A204.1 (cell line): ENCODE data around the gene GCC1.
"Not testable (repeated sequence)": the region's sequence is repeated elsewhere in the genome, so short reads cannot be mapped to it uniquely, and the experiment has no call there.

Experiments
- FAIRE-seq: peaks from 2 replicates; lab custom pipeline; 2012; peaks lifted over from hg19 to GRCh38; lab: Jason Lieb, UNC

The GCC1 gene

DNA sequence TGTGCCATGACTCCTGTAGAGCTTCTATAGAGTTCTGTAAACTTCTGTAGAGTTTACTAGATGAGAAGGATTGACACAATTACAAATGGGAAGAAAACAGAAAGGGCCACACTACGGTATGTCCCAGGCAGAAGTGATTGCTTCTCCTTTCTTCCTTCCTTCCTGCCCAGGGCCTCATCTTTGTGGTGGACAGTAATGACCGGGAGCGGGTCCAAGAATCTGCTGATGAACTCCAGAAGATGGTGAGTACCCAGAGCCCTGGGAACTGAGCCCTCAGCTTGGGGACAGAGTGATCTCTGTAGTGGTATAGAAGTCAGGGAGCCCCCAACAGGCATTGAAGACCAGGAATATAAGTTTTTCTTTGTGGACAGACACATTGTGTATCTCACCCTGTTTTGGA is 4.5 kb upstream of the GCC1 start:
- FAIRE-seq = no peak

DNA sequence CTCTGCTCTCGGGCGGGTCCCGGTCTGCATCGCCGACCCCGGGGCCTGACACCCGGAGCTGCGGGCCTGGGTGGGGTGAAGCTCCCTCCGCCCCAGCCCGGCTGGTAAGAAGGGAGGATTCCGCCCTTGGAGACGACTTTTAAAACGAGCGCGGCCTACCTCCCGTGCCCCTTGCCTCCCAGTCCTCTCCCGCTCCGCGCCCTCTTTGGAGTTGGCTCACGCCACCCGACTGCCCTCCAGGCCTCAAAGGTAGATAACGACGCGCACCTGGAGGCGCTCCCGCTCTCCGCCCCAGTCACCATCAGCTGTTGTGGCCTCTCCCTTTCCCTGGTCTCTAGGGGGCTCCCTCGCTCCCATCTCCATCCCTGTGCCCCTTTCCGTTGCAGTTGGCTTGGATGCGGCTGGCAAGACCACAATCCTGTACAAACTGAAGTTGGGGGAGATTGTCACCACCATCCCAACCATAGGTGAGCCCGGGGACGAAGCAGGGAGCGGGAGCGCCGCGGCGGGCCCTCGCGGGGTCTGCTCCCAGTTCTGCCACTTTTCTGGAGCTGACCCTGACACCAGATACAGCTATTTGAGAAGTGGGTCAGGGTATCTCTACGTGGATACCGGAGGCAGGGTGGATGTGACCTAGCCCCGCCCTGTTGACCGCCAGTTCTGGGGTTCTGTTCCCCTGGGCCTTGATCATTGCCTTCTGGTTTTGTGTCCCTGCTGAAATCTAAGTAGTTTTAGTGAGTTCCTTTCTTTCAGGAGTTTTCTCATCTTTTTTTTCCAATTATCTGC is 3.5 kb upstream of the GCC1 start:
- no peak for FAIRE-seq

DNA sequence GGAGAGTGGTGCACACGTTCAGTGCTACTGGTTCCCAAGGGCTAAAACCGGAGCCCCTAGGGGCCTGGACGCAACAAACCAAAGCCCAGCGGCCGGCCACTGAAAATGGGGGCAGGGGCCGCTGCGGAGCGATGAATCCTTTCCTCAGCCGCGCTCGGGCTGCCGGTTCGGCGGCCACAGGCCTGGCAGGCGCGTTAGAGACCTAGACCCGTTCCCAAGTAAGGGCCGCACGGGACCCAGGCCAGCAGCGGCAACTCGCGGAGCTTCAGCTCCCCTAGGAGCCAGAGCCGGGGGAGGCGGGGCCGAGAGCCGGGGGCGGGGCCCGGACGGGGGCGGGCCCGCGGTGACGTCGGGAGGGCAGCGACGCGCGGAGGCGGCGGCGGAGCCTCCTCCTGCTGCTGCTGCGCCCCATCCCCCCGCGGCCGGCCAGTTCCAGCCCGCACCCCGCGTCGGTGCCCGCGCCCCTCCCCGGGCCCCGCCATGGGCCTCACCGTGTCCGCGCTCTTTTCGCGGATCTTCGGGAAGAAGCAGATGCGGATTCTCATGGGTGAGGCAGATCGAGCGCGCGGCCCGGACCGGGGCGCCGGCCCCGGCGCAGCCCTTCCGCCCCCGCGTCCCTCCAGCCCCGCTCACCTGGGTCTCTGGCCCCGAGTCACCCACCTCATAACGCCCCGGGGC is 2.8 kb upstream of the GCC1 start, which contains the start of gene ARF5:
TSS of gene ARF5 (plus strand) at position 393 of the 678 bp plus-strand sequence. CDS start at position 481, 88 bp downstream.
- no peak for FAIRE-seq

DNA sequence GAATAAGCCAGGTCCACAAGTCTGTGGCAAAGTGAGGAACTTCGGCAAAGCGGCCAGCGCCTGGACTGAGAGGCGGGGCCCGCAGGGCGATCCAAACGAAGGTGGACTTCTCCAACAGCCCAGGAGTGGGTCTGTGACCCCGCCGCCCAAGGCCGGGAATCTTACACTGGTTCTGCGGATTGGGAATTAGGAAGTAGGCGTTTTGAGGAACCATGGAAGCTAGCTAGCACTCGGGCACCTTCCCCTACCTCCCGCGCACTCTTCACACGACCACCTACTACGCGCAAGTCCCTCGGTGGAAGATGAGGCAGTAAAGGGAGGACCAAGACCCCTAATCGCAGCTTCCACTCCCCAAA is 2.2 kb upstream of the GCC1 start:
- FAIRE-seq = no peak

DNA sequence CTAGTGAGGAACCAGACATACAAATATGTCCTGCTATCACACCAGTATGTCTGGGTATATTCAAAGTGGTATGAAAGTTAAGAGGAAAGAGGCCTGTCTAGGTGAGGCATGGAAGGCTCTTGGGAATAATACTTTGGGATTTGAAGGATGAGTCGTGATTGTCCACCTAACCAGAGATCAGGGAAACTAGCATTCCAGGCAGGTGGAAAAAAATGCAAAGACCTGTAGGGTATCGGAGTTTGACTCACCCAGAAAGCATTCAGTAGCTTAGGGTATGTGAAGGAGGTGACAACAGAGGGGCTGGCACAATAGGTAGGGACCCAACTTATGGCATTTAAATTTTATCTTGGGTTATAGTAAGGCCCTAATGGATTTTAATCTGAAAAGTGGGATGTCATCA is 950 bp upstream of the GCC1 start:
- no peak for FAIRE-seq

DNA sequence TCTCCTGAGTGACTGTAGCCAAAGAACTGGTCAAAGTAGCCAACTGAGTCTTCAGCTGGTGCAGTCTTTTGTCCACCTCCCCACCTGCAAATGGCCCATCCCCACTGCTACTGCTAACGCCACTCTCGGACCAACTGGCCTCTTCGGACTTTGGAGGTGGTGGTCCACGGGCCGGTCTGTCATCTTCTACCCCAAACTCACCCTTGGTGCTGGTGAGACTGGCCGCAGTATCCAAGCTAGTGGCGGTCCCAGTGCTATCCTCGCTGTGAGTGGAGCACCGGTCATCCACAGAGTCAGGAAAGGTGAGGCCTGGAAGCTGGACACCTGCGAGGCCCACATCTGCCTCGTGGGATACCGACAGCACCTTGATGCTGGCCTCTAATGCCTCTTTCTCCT is 750 bp downstream of the GCC1 start:
- FAIRE-seq = no peak

DNA sequence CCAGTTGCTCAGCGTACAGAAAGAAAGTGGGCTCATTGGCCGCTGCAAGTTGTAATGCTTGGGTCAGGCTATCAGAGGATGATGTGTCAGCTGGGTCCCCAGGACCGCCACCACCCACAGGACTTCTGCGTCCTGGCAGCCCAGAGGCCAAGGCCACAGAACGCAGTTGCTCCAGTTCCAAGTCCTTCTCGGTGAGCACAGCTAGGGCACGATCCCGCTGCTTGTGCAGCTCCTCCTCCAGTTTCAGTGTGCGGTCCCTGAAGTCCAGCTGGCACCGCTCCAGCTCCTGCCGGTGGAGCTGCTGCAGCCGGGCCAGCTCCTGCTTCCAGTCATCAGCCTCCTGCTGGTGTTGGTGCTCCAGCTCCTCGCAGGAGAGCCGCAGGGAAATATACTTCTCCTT is 3.0 kb downstream of the GCC1 start:
- FAIRE-seq = no peak

DNA sequence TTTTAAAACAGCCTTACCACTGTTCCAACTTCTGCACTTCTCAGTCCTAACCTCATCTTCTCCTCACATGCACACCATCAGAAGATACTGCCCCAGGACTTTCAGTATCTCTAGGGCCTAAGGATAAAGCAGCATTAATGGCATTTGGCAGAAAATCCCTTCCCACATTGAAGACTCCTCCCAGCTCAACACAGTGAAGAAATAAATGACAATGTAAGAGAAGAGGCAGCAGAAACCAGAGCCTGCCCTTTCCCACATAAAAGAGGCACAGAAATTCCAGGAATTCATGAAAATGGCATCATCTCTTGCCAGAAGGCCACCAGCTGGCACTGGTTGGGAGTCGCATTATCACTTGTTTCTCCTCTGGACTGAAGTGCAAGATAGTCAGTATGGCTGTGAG is 3.7 kb downstream of the GCC1 start:
- no peak for FAIRE-seq

DNA sequence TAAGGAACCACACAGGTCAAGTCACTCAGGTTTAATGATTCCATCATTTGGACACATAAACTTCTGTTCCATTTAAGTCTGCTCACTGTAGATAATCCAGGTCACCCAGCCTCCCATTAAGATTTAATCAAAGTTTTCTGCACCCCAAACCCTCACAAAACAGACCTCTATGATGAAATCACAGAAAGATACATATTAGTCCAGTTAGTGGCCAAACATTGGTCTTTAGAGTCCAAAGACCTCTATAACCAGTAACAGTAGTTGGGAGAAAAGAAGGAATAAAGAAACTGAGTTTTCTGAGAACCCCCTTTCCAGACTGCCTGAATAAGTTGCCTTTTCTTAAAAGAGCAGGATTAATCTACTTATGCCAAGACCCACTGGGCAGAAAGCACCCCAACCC is 4.8 kb downstream of the GCC1 start:
- no peak for FAIRE-seq

DNA sequence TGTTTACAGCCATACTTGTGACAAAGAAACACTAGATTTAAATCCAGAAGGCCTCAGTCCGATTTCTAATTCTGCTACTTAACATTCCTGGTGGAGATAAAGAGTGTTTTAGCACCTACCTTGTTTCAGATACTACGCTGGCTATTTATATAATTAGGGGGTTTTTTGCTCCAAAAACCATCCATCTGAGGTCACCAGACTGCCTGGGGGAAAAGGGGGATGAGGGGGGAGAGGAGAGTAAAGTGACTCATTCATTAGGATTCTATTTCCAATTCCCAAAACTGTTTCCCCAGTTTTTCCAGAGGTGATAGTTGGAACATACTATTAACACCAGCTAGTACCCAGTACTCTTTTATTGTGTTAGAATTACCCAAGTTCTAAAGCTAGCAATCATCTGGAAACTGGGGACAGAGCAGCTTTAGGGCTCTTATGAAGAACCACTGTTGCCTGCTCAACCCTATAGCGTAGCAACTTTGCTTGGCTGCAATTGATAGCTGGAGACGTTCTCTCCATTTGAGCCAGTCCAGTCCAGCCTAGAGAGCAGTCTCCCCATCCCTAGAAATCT is 6.6 kb downstream of the GCC1 start:
- FAIRE-seq = no peak

DNA sequence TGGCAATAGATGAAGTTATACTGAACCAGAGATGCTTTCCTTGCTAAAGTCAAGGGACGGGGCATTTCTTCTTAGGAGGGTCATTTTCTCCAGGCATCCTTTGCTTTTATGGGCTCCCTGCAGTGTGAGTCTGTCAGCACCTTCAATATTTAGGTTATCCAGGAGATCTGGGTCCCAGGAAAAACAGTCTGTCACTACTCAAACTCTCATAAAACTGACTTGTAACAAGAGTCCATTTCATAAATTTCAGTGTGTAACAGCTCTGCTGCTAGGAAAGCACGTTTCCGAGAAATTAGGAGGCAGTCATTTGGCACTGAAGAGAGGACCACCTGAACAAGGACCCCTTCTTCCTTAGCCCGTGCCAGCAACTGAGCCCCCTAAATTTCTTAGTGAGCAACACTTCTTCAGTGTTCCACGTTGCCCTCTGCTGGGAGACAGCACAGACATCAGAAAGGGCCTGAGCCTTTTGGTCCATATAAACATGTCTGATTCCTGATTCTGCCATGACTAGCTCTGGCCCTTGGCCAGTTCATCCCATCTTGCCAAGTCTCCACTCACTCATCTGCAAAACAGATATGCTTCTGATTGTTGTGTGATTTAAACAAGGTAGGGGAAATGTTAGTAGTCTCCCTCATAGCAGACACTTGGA is 7.2 kb downstream of the GCC1 start:
- FAIRE-seq = no peak

DNA sequence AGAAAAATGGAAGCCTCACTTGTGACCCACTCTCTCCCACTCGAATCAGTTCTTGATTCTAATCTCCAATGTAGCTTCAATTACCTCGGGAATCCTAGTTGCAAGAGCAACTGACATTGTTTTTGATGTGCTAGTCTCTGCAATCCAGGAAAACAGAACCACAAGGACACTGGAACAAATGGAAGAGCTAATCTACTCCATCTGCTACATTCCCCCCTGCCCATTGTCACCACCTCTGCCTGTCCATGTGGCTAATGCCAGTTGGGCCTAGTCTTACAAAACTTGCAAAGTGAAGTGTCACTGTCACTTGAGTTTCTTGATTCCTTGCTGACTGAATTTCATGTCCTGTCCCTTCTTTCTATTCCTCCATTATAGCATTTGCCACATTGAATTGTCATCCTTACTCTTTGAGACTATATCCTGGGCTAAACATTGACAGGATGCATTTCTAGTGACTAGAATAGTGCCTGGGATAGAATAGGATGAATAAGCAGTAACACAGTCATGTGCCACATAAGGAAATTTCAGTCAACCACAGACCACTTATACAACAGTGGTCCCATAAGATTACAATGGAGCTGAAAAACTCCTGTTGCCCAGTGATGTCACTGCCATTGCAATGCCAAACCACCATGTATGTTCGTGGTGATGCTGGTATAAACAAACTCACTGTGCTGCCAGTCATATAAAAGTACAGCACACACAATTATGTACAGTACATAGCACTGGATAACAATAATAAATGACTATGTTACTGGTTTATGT is 13.5 kb downstream of the GCC1 start:
- no peak for FAIRE-seq

DNA sequence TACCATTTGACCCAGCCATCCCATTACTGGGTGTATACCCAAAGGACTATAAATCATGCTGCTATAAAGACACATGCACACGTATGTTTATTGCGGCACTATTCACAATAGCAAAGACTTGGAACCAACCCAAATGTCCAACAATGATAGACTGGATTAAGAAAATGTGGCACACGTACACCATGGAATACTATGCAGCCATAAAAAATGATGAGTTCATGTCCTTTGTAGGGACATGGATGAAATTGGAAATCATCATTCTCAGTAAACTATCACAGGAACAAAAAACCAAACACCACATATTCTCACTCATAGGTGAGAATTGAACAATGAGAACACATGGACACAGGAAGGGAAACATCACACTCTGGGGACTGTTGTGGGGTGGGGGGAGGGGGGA is 17.4 kb downstream of the GCC1 start:
- FAIRE-seq = not testable (repeated sequence)

DNA sequence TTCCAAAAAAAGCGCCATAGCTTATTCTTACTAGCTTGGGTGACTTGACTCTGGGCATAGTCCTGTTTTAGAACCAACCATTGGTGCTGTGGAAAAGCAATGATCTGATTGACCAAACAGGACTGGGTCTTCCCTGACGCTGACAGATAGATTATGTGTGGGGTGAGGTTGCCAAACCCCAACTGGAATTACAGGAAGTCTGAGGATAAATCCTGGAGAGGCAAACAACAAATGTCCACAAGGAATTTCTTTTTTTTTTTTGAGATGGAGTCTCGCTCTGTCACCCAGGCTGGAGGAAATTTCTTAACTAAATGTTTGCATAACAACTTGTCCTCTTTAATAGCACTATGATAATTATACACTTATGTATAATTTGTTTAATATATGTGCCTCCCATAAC is 19.2 kb downstream of the GCC1 start:
- no peak for FAIRE-seq

DNA sequence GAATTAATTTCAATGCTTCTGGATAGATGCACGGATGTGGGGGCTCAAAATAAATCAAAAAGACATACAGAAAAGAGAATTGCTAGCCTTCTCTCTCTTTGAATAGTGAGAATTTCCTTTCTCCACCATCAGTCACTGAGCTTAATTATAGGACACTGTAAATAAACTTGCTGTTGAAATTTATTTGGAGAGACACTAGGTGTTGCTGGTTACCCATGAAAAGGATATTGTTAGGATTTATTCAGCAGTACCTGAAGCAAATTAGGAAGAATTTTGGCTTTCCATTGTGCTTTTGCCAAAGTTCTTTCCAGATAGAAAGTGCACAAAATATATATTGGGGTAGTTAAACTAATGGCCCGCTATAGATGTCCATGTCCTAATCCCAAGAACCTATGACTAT is 27.6 kb downstream of the GCC1 start:
- no peak for FAIRE-seq

DNA sequence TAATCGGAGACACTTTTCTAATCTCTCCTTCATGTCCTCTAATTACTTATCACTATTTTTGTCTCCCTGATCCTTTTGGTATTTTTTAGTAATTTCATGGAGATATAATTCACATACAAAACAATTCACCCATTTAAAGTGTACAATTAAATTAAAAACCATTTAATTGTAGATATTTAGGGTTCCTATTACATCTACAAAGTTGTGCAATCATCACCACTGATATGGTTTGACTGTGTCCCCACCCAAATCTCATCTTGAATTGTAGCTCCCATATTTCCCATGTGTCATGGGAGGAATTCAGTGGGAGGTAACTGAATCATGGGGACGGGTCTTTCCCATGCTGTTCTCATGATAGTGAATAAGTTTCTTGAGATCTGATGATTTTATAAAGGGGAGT is 29.0 kb downstream of the GCC1 start:
- no peak for FAIRE-seq

DNA sequence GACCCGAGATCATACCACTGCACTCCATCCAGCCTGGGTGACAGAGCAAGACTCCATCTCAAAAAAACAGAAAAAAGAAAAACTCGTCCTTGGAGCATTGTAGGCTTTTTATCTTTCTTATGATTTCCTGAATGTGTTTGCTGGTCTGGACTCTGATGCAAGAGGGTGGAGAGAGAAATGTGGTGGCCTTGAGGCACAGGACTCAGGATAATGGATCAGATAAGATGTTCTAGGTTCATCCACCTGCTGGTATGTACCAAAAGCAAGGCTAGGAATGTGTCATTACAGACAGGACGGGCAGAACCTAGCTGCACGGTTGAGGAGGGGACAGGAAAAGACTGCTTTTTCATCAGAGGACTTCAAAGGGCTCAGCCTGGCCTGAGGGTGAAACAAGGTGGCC is 33.5 kb downstream of the GCC1 start:
- no peak for FAIRE-seq

DNA sequence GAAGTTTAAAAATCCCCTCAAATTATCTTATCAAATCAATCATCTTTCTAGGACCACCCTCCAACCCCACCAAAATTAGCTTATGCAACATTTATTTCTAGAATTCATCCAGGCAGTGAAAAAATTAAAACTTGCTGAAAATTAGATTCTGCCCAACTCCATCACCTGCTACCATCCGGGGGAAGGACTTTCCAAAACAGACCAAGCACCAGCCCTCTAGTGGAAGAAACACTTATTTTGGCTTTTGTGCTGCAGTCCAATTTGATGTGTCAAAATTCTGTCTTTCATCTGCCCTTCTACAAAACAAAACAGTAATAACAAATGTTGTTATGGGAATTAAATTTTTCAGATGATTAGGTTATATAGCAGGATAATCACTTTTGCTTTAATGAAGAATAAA is 35.1 kb downstream of the GCC1 start:
- peak; percentile 32 for FAIRE-seq

DNA sequence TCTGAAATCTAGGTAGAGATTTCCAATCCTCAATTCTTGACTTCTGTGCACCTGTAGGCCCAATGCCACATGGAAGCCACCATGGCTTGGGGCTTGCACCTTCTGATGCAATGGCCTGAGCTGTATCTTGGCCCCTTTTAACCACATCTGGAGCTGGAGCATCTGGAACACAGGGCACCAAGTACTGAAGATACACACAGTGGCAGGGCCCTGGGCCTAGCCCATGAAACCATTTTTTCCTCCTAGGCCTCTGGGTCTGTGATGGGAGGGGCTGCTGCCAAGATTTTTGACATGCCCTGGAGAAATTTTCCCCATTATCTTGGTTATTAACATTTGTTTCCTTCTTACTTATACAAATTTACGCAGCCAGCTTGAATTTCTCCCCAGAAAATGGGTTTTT is 39.1 kb downstream of the GCC1 start:
- no peak for FAIRE-seq

DNA sequence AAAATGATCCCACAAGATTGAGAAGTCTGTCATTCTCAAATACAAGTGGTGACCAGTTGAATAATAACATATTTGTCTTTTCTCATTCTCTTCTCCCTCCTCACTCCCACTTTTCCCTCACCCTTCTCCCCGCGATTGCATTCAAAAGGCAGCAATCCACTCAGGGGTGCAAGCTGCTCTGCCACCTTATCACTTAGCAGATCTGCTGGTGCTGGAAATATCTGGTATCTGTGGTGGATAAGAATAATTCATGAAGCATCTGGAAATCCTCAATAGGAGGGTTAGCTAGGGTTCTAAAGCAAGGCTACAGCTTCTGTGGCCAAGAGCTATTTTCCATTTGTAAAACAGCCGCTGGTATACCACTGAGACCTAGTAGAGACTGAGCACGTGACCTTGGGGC is 43.8 kb downstream of the GCC1 start:
- FAIRE-seq = no peak

DNA sequence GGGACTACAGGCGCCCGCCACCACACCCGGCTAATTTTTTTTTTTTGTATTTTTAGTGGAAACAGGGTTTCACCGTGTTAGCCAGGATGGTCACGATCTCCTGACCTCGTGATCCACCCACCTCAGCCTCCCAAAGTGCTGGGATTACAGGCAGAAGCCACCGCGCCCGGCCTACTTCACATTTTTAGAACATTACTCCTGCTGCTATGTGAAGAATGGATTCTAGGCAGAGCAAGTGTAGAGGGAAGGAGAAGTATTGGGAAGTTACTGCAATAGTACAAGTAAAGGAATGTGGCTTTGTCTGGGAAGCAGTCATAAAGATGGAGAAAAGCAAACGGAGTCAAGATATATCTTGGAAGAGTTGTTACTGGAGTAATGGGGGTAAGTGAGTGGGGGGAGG is 44.9 kb downstream of the GCC1 start:
- not testable (repeated sequence) for FAIRE-seq

DNA sequence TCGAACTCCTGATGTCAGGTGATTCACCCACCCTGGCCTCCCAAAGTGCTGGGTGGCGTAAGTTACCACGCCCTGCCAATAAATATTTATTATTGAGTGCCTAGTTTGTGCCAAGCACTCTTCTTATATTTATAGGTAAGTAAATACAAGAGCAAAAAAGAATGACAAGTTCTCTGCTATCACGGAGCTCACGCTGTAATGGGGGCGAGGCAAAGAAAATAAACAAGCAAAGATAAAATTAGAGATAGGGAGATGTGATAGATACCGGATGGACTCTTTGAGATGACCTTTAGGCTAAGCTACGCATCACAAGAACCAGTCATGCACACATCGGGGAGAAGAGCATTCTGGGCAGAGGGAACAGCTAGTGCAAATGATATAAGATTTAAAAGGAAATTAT is 46.3 kb downstream of the GCC1 start:
- FAIRE-seq = no peak

DNA sequence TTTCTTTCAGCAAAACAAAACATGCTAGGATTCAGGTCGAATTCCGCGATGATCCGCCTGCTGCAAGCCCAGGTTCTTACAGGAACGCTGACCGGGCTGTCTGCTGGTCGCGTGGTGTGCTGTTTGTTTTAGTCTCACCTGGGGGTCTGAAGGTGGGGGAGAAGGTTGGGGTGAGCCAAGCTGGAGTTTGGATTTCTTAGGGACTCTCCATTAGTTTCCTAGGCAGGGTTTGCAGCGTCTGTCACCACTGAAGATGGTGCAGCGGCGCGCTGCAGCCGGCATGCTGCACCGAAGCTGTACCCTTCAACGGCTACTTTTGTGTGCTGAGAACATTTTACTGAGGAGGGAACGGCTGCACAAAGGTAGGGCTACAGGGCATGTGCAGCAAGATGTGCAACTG is 48.7 kb downstream of the GCC1 start:
- no peak for FAIRE-seq
